Measurements from ENCODE around the gene SIGLEC8.
"Not testable (repeated sequence)": the region's sequence is repeated elsewhere in the genome, so short reads cannot be mapped to it uniquely, and the experiment has no call there.

The SIGLEC8 gene

DNA sequence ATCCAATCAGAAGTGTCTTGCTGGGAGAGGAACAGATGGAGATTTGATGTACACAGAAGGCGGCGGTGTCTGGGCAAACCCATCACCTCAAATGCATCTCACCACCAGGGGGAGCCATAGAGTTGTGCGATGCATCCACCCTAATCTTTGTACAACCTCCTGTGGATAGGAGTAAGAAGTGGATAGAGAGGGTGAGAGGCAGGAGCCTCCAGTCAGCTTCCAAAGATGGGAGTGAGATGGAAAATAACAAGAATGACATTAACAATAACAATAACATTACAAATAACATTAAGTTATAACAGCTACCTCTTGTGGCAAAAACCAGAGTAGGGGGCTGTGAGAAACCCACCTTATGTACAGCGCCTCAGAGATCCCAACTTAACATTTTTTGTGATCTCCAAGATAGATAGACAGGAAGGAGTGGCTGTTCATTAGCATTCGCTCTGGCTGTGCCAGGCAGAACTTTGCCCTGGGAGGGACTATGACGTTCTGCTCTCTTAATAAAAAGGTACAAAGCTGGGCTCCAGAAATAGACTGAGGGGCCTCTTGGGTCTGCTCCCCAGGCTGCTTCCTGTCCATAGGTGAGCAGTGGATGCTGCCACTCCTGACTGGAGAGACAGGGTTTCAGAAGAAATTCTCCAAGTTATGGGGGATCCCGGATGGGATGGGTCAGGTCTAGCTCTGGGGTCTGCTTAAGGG is 14.9 kb upstream of the SIGLEC8 start:
- DNase-seq (ENCODE audit: low read depth, low spot score), result no peak

DNA sequence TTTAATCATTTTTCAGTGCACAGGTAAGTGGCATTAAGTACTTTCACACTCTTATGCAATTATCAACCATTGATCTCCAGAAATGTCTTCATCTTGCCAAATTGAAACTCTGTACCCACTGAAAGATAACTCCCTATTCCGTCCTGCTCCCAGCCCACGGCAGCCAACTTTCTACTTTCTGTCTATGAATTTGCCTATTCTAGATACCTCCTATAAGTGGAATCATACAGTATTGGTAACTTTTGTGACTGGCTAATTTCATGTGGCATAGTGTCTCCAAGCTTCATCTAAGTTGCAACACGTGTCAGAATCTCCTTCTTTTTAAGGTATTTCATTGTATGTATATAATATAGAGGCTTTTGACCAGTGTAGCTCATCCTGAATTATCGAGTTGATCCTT is 14.4 kb upstream of the SIGLEC8 start:
- no peak for DNase-seq (ENCODE audit: low read depth, low spot score)

DNA sequence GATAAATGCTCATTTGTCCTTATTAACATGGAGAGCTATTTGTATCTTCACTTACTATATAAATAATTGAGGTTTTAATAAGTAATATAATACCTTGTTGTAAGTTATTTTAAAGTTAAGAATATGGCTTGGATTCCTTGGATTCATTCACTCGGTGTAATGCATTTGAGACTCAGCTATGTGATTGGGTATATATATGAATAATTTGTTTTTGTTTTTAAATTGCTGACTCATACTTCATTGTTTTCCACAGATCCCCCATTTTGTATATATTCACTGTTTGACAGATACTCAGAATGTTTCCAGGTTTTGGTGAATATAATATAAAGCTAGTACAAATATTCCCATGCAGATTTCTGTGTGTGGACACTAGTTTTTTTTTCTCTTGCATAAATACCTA is 13.3 kb upstream of the SIGLEC8 start:
- DNase-seq (ENCODE audit: low read depth, low spot score), result no peak

DNA sequence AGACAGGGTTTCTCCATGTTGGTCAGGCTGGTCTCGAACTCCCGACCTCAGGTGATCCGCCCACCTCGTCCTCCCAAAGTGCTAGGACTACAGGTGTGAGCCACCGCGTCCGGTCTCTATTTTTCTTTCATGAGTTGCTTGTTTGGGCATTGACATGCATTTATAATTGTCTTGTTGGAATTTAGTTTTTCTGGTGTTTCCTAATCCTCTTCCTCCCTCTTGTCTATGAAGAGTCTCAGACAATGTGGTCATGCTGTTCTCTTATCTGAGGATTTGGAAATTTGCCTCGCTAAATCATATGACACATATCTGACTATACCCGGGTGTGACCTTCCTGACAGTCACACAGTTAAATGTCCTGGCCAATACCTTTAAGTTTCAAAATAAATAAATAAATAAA is 12.7 kb upstream of the SIGLEC8 start:
- DNase-seq (ENCODE audit: low read depth, low spot score), result no peak

DNA sequence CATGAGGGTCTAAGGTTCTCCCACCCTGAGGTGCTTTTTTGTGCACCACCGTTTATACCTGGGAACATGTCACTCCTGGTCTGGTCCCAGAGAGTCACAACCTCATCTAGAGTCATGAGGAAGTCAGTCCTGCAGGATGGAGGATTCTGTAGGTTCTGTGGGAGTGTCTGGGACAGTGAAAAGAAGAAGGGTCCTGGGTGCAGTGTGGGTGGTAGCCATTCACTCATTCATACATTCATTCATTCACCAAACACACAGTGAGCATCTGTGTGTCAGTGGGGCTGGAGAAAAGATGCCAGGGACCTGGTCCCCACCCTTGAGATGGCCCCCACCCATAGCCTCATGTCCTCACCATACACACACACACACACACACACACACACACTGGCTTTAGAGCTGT is 11.4 kb upstream of the SIGLEC8 start:
- no peak for DNase-seq (ENCODE audit: low read depth, low spot score)

DNA sequence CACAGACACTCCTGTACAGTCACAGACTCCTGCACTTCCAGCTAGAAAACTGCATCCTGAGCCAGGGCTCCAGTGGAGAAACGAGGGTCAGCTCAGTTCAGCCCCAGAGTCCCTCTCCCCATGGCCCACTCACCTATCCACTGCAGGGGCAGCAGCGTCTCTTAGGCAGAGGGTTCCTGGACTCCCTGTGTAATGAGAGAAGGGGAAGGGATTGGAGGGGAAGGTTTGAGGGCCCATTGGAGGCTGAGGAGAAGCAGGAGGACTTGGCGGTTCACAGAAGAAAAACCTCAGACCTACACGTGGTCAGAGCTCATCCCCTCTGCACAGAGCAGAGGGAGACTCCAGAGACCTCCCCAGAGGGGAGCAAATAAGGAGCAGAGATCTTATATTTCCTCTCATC is 10.9 kb upstream of the SIGLEC8 start:
- DNase-seq (ENCODE audit: low read depth, low spot score), result no peak

DNA sequence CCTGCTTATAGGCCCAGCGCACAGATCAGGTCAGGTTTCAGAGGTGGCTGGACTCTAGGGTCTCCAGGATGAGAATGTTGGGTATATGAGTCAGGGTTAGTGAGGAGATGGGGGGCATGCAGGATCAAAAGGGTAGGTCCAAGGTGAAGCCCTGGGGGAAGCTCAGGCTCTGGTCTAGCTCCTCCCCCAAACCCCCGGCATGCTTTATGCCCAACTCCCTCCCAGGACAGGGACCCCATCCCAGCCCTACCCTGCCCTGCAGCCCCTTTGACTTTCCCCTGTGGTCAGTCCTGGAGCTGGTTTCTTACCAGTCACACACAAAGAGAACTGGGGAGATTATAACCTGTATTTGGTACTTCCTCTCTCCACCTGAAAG is 10.3 kb upstream of the SIGLEC8 start:
- DNase-seq (ENCODE audit: low read depth, low spot score), result no peak

DNA sequence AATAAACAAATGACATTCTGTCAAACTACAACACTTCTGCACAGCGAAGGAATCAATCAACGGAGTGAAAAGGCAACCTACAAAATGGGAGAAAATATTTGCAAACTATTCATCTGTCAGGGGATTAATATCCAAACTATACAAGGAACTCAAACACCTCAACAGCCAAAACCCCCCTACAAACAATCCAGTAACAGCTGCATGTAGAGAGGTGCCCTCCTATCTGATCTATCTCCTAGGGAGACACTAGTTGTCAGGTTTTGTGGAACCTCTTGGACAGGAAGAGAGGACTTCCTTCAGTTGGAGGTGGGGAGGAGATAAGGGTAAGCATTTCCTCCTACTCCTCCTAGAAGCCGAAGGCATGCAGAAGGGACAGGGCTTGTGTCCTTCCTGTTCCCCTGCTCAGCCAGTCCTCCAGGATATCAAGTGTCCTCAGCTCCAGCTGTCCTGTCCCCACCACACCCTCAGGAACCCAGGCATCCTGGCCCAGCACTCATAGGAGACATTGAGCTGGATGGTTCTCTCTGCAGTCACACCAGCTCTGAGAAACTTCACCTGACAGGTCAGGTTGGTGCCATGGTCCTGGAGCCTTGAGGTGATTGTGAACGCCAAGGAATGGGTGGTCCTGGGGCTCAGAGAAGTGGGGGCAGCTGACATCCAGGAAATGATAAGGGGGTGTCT is 9.8 kb upstream of the SIGLEC8 start:
- DNase-seq (ENCODE audit: low read depth, low spot score), result no peak

DNA sequence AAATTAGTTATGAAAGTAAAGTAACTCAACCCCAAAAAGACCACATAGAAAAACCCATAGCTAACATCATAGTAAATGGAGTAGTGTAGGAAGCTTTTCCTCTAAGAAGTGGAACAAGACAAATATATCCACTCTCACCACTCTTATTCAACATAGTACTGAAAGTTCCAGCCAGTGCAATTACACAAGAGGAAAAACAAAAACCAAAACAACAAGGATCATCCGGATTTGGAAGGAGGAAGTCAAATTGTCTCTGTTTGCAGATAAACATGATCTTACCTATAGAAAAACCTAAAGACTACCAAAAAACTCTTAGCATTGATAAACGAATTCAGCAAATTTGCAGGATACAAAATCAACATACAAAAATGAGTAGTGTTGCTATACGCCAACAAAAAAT is 8.5 kb upstream of the SIGLEC8 start:
- no peak for DNase-seq (ENCODE audit: low read depth, low spot score)

DNA sequence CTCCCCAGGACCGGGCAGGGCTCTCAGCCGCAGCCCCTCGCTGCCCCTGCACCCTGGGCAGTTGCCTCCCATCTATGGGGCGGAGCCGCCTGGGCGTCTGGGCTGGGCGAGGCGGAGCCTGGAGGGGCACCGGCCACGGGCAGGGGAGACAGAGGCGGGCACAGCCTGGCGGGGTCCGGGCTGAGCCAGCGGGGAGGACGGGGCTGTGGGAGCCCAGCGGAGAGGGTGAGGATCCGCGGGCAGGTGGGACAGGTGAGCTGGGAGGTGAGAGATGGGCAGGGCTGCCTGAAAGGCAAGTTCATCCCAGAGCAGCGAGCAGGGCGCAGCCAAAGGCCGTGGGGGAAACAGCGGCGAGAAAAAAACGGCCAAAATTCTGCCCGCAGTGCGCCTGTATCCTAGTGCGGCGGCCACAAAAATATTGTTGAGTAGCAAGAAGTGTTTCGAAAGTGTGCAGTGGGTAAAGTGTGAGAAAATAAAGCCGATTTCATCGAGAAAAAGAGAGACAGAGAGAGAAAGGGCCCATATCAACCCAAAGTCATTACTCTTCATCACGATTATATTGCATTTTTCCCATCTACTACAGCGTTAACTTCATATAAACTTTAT is 5.8 kb upstream of the SIGLEC8 start:
- not testable (repeated sequence) for DNase-seq (ENCODE audit: low read depth, low spot score)

DNA sequence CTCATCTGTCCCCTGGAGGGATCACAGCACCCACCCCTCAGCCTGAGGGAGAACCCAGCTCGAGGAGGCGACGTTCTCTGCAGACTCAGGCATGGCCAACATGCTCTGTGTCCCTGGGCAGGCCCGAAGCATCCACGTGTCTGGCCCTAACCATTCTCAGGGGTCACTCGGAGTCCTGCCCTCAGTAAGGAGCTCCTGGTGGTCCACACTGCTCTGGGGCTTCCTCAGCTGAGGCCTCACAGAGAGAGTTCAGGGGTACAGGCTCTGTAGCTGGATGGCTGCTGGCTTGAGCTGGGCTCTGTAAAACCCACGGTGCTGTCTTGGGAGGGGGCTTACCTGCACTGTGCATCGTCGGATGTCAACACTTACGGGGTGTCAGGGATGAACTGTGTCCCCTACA is 4.4 kb upstream of the SIGLEC8 start:
- no peak for DNase-seq (ENCODE audit: low read depth, low spot score)

DNA sequence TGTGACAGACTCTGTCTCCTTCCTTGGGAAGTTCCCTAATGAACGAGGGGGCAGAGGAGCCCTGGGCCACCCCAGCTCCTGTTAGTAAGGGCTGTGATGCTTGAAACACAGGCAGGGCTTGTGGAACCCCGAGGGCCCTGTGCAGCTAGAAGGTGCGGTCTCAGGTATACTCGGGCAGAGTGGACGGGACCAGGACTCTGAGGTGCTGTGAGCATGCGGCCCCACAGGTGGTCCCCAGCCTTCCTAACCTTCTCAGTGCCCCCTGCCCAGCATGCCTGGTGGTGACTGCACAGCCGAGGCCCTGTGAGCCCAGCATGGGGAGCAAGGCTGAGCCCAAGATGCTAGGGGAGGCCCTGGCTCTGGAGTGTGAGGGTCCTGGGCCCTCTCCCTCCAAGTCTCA is 4.0 kb upstream of the SIGLEC8 start:
- no peak for DNase-seq (ENCODE audit: low read depth, low spot score)

DNA sequence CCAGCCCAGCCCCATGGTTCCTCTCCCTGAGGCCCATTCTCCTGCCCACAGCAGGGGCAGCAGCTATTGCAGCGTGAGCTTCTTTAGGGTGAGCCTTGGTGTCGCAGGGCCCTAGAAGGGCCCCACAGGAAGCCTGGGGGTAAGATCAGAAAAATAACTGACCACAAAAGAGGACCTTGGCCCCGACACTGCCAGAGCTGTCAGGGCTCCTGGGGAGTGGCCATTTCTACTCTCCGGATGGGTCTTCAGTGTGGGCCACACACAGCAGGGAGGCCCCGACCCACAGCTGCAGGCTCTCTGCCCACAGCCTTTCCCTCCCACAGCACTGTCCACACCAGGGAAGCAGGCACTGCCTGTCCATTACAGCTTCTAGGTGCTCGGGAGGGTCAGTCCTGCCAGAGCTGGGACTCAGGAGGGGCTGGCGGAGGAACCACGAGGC is 3.5 kb upstream of the SIGLEC8 start:
- no peak for DNase-seq (ENCODE audit: low read depth, low spot score)

DNA sequence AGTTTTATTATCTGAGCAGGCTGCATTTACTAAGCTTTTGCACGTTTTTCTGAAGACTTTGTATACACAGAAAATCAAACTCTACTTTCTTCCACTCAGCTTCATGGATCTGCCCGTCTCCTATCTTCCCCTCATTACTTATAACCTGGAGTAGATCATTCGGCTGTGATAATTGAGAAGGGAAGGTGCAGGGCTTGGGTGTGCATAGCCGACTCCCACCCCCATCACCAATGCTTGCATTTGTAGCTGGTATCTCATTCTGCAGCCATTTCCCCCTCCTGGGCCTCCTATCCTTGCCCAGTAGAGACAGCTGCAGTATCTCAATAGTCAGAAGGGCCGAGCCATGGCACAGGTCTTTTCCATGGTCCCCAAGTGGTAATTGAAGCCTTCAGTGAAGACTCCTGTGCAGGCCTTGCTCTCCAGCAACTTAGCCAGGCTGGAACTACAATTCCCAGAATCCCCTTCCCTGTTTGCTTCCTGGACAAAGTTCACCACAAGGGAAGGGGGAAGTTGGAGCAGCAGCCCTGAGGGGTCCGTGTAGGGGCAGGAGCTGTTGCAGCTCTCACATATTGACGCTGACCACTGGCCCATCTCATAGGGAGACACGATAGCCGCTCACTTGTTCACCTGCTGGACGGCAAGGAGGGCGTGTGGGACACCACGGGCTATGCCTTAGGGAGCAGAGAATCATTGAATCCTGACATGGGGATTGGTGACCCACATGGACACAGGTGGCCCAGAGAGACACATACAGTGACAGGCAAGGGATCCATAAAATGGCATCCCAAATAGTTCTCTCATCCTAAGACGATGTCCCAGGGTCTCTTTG is 2.1 kb upstream of the SIGLEC8 start:
- no peak for DNase-seq (ENCODE audit: low read depth, low spot score)

DNA sequence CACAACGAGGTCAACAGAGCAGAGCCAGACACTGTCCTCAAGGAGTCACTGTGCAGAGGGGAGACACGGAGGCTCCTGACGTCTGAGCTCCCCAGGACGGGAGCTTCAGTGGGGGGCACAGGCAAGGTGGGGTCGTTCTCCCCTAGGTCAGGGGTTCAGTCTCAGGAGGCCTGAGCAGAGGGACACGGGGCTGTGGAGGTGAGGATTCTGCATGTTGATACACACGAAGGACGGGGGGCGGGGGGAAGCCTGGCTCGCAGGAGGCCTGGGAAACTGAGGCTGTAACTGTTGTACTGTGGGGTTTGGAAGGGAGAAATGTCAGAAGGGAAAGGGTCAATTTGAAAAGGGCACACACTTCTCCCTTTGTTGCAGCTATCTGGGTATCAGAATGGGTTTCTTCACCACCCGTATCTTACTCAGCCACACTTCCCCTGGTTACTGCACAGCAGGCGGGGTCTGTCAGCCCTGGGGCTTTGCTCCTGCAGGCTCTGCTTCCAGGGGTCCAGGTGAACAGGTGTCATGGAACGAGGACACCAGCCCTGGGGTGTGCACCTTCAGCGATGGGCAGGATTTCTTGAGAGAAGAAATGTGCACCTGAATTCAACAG is 748 bp upstream of the SIGLEC8 start:
- DNase-seq (ENCODE audit: low read depth, low spot score), result no peak

DNA sequence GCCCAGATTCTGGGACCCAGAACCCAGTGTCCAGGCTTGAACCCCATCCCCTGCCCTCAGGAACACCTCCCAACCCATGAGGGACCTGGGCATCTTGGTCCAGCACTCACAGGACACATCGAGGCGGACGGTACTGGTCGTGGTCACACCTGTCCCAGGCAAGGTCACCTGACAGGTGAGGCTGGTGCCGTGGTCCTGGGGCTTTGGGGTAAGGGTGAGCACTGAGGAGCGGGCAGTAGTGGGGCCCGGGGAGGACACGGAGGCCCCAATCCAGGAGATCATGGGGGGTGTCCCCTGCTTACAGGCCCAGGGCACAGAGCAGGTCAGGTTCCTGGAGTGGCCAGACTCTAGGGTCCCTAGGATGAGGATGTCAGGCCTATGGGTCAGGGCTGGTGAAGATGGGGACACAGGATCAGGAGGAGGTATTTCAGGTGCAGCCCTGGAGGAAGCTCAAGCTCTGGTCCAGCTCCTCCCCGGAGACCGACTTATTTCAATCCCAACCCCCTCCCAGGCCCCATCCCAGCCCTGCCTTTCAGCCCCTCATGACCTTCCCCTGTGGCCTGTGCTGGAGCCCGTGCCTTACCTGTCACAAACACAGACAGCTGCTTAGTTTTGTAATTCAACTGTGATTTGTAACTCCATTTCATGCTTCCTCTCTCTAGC is 772 bp downstream of the SIGLEC8 start:
- DNase-seq (ENCODE audit: low read depth, low spot score), result no peak

DNA sequence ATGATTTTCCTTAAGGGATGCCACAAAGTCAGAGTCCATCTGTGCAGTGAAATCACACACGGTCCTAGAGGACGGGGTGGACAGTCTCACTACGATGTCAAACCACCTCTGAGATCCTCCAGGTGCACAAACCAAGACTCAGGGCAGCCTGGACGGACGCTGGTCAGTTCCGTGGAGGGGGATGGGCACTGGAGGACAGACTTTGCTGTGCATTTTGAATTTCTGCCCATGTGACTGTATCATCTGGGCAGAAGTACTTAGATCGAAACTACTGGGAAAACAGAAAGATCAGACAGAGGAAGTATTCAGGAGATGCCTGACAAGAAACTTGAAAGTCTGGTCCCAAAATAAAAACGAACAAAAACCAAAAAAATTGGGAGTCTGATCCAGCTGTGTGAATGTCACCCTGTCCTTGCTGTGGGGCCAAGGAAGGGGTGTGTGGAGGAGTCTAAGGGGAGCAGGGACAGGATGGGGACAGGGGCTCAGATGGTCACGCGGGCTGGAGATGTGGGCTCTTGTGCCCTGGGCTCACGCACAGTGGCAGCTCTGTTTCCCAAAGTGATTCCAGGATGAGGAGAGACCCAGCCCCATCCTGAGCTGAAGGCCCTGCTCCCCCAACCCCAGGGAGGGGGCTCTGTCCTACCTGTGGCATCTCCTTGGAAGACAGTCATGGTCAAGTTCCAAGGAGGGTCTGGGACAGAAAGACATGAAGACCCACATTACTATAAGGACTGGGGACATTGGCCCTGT is 1.5 kb downstream of the SIGLEC8 start:
- DNase-seq (ENCODE audit: low read depth, low spot score), result no peak

DNA sequence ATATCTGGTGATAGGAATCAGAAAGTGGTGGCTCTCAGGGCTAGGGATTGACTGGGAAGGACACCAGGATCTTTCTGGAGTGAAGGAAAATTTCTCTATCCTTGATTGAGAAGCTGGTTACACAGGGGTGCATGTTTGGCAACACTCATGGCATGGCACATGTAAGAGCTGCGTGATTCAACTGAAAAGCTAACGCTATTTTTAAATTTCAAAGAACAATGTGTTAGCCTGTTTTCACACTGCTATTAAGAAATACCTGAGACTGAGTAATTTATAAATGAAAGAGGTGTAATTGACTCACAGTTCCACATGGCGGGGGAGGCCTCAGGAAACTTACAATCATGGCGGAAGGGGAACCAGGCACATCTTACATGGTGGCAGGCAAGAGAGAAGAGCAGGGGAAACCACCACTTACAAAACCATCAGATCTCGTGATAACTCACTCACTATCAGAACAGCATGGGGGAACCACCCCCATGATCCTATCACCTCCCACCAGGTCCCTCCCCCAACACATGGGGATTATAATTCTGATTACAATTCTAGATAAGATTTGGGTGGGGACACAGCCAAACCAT is 7.4 kb downstream of the SIGLEC8 start:
- no peak for DNase-seq (ENCODE audit: low read depth, low spot score)

DNA sequence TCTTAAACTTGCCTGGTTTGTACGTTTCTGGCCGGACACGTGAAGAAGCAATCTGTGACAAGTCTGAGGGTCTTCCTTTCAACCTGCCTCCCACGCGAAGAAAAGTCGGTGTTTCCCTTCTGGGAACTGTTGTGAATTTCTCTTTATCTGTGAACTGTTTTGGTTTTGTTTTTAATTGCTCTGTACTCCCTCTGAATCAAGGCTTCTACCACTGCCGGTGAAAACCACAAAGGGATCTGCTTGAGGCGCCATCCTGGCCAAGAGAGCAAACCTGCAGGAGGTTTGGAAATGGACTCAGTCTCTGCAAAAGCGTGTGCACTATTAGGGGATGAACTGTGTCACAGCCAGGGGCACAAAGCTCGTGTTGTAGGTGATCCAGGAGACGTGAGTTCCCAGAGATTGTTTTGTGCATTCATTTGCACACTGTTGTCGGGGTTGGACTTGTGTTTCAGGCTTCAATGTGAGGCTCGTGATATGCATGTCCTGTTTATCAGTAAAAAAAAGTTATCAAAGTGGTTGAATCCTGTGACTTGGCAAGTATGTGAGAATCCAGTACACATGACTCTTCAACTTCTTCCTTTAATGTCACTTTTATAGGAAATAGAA is 9.7 kb downstream of the SIGLEC8 start:
- no peak for DNase-seq (ENCODE audit: low read depth, low spot score)

DNA sequence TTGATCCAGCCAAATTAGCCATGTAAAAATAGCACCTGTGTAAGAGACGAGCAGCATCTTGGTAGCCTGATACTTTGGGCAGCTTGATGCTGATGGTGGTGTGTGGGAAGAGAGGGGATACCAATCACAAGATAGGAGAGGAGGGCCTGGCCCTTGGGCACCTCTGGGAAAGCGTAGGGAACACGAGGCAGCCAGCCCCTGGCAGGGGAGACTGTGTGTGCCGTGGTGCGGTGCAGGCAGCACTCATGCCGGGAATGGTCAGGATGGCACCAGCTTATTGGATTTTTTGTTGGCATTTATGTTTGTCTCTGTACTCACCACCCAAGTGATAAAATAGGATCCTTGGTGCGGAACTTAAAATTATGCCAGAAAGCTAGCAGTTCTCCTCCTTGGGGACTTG is 10.2 kb downstream of the SIGLEC8 start:
- no peak for DNase-seq (ENCODE audit: low read depth, low spot score)
